CD4-positive, alpha-beta T cell treated with Interleukin-10 for 1 hour (primary cell): ENCODE results near the gene HDDC3.
A peak's percentile ranks its signal among the peaks of the same experiment; 100 is the strongest.

Source experiments
- DNase-seq: peaks from one replicate; pipeline ENCODE4 v3.0.0-alpha.2; 2020

The HDDC3 gene

GRCh38 chr15:90889736-90890456, 42.5 kb downstream of the HDDC3 start:
- DNase-seq, result no peak

GRCh38 chr15:90889313-90889730, 43.0 kb downstream of the HDDC3 start:
- no peak for DNase-seq

GRCh38 chr15:90887037-90887481, 45.3 kb downstream of the HDDC3 start:
- DNase-seq, result no peak

GRCh38 chr15:90886291-90886614, 46.1 kb downstream of the HDDC3 start:
- DNase-seq, result no peak

- peak; percentile 80 for DNase-seq
These were observed 46.7 kb downstream of the HDDC3 start for GRCh38 chr15:90885432-90886290.

GRCh38 chr15:90884719-90885431, 47.5 kb downstream of the HDDC3 start:
- no peak for DNase-seq

- no peak for DNase-seq
These were observed 48.2 kb downstream of the HDDC3 start, which contains the start of gene FES for GRCh38 chr15:90883976-90884718. FES (plus strand) TSS chr15:90884504; CDS start chr15:90885046, 542 bp downstream.

- DNase-seq, result no peak
These were observed 48.8 kb downstream of the HDDC3 start for GRCh38 chr15:90883526-90883975.

- no peak for DNase-seq
These were observed 49.4 kb downstream of the HDDC3 start for GRCh38 chr15:90882781-90883525.

- DNase-seq, result no peak
These were observed 50.2 kb downstream of the HDDC3 start for GRCh38 chr15:90881978-90882721.

GRCh38 chr15:90881181-90881977, 51.0 kb downstream of the HDDC3 start:
- no peak for DNase-seq

- DNase-seq, result no peak
These were observed 51.8 kb downstream of the HDDC3 start for GRCh38 chr15:90880381-90881145.
